Neural cell (in vitro differentiated cells): ENCODE results near the gene CSNK1G3. TPM values are rescaled to one million over a fixed set of nuclear protein-coding genes. Genes with fewer than 3 reads are reported as not detected.

Source experiments
- H2AFZ ChIP-seq: fragments of 200-600, 300-800 bp; sonication (generic), shearing (Covaris generic); 2 replicates; pipeline ENCODE4 v1.6.0; 2014; ENCODE audit warnings: low read depth, mild to moderate bottlenecking, antibody characterized with exemption, low read length, moderate library complexity
- H3F3A ChIP-seq: fragments of 200-600 bp; shearing (Covaris generic); 2 replicates; pipeline ENCODE4 v1.6.1; 2016; ENCODE audit warnings: mild to moderate bottlenecking, moderate library complexity, mixed read lengths, antibody characterized with exemption, low read length; ENCODE audit not compliant: insufficient read depth, poor library complexity, severe bottlenecking
- H3K27ac ChIP-seq: fragments of 200-600, 300-800 bp; sonication (generic), shearing (Covaris generic); 2 replicates; pipeline ENCODE4 v1.5.1; 2014; ENCODE audit warnings: mild to moderate bottlenecking, low read length, moderate library complexity
- H3K27me3 ChIP-seq: fragments of 300-800, 200-600 bp; sonication (generic), shearing (Covaris generic); 2 replicates; pipeline ENCODE4 v1.6.0; 2014; ENCODE audit warnings: mild to moderate bottlenecking, low read depth, low read length, moderate library complexity; ENCODE audit not compliant: insufficient read depth
- H3K36me3 ChIP-seq: fragments of 300-800, 200-600 bp; sonication (generic), shearing (Covaris generic); 2 replicates; pipeline ENCODE4 v1.5.1; 2014; ENCODE audit warnings: mild to moderate bottlenecking, antibody characterized with exemption, low read length, moderate library complexity; ENCODE audit not compliant: insufficient read depth
- H3K4me2 ChIP-seq: fragments of 300-800, 200-600 bp; sonication (generic), shearing (Covaris generic); 2 replicates; pipeline ENCODE4 v1.6.0; 2014; ENCODE audit warnings: mild to moderate bottlenecking, low read length
- H3K4me3 ChIP-seq: fragments of 300-800, 200-600 bp; sonication (generic), shearing (Covaris generic); 2 replicates; pipeline ENCODE4 v1.5.1; 2014; ENCODE audit warnings: mild to moderate bottlenecking, low read length, moderate library complexity
- H3K79me2 ChIP-seq: fragments of 200-600 bp; shearing (Covaris generic); replicated peaks from 2 replicates; pipeline ENCODE4 v1.6.0; 2014; ENCODE audit warnings: mild to moderate bottlenecking, low read length, moderate library complexity; ENCODE audit not compliant: insufficient read depth
- H3K9ac ChIP-seq: fragments of 300-800, 200-600 bp; sonication (generic), shearing (Covaris generic); 2 replicates; pipeline ENCODE4 v1.6.1; 2016; ENCODE audit warnings: mild to moderate bottlenecking, low read length, mixed read lengths
- H3K9me2 ChIP-seq: fragments of 200-600 bp; shearing (Covaris generic); 2 replicates; pipeline ENCODE4 v1.6.1; 2016; ENCODE audit warnings: mild to moderate bottlenecking, low read length, mixed read lengths; ENCODE audit not compliant: insufficient read depth
- H3K9me3 ChIP-seq: fragments of 200-600, 300-800 bp; sonication (generic), shearing (Covaris generic); 2 replicates; pipeline ENCODE4 v1.6.1; 2016; ENCODE audit warnings: mild to moderate bottlenecking, mixed run types, low read length, moderate library complexity, mixed read lengths
- H4K20me1 ChIP-seq: fragments of 200-600 bp; shearing (Covaris generic); 2 replicates; pipeline ENCODE4 v1.6.1; 2016; ENCODE audit warnings: mild to moderate bottlenecking, mixed run types; ENCODE audit not compliant: insufficient read depth
- CTCF ChIP-seq: fragments of 450-650 bp; IDR thresholded peaks from 2 replicates; pipeline ENCODE4 v1.5.1; 2014; ENCODE audit warnings: antibody characterized with exemption, mild to moderate bottlenecking, moderate library complexity; ENCODE audit not compliant: poor library complexity, severe bottlenecking
- EP300 ChIP-seq: fragments of 450-650 bp; conservative IDR thresholded peaks from 2 replicates; pipeline ENCODE4 v1.6.1; 2014; ENCODE audit warnings: antibody characterized with exemption, mild to moderate bottlenecking, moderate library complexity; ENCODE audit not compliant: poor library complexity, severe bottlenecking
- EZH2 ChIP-seq: fragments of 200-600, 300-800 bp; shearing (Covaris generic), sonication (generic); IDR thresholded peaks from 2 replicates; pipeline ENCODE4 v1.6.1; 2014; ENCODE audit warnings: antibody characterized with exemption, low read length, borderline replicate concordance, mild to moderate bottlenecking; ENCODE audit not compliant: insufficient read depth, poor library complexity, severe bottlenecking
- MXI1 ChIP-seq: fragments of 450-650 bp; conservative IDR thresholded peaks from 2 replicates; pipeline ENCODE4 v1.6.1; 2014; ENCODE audit warnings: antibody characterized with exemption, mild to moderate bottlenecking; ENCODE audit not compliant: poor library complexity, severe bottlenecking
- POLR2AphosphoS5 ChIP-seq: IDR thresholded peaks from 2 replicates; pipeline ENCODE4 v1.6.1; 2012
- RAD21 ChIP-seq: fragments of 450-650 bp; conservative IDR thresholded peaks from 2 replicates; pipeline ENCODE4 v1.6.1; 2014; ENCODE audit warnings: antibody characterized with exemption, mild to moderate bottlenecking, moderate library complexity
- REST ChIP-seq: IDR thresholded peaks from 2 replicates; pipeline ENCODE4 v1.6.1; 2012; ENCODE audit warnings: borderline replicate concordance
- SMC3 ChIP-seq: fragments of 450-650 bp; conservative IDR thresholded peaks from 2 replicates; pipeline ENCODE4 v1.6.1; 2014; ENCODE audit warnings: antibody characterized with exemption, mild to moderate bottlenecking, moderate library complexity; ENCODE audit not compliant: poor library complexity
- TAF1 ChIP-seq: IDR thresholded peaks from 2 replicates; pipeline ENCODE4 v1.6.1; 2012; ENCODE audit warnings: low read depth
- polyA plus RNA-seq: library from polyadenylated mRNA; depleted of rRNA; stranded (reverse); fragments of >200 nt; gene quantifications from 2 replicates; pipeline ENCODE4 v1.2.3, GENCODE V29; 2014

CSNK1G3 gene
- polyA plus RNA-seq, 1 donor from 2014 or later = 29.1 TPM

GRCh38 chr5:123594434-123594833 lies 82.5 kb downstream of the CSNK1G3 start:
- H3F3A ChIP-seq = no peaks in the 10 kb centered on the region
- TF ChIP-seq REST = no peak
- TF ChIP-seq RAD21 = no peak
- no peak for TF ChIP-seq MXI1
- no peak for TF ChIP-seq EP300
- TF ChIP-seq EZH2 = no peak
- TF ChIP-seq CTCF = no peak
- no peak for TF ChIP-seq POLR2AphosphoS5
- no peak for TF ChIP-seq SMC3
- no peak for TF ChIP-seq TAF1
- no peak overlapping the region for H3K4me3 ChIP-seq
- no peak overlapping the region for H3K4me2 ChIP-seq
- H3K9me3 ChIP-seq = no peaks in the 10 kb centered on the region
- H3K36me3 ChIP-seq = peaks cover 9% of the 10 kb centered on the region
- H3K27ac ChIP-seq = no peak overlapping the region
- no peaks in the 10 kb centered on the region for H3K79me2 ChIP-seq
- H3K27me3 ChIP-seq = no peaks in the 10 kb centered on the region
- no peak overlapping the region for H2AFZ ChIP-seq
- H3K9me2 ChIP-seq = no peaks in the 10 kb centered on the region
- no peak overlapping the region for H3K9ac ChIP-seq
- H4K20me1 ChIP-seq = no peaks in the 10 kb centered on the region

GRCh38 chr5:123597018-123597417 lies 85.0 kb downstream of the CSNK1G3 start:
- Histone ChIP-seq H3K4me2 (no peak overlapping the region), H3F3A (no peaks in the 10 kb centered on the region), H3K4me3 (no peak overlapping the region), H4K20me1 (no peaks in the 10 kb centered on the region), H3K36me3 (no peaks in the 10 kb centered on the region), H3K79me2 (no peaks in the 10 kb centered on the region), H3K27me3 (no peaks in the 10 kb centered on the region), H3K9me3 (no peaks in the 10 kb centered on the region), H3K9me2 (no peaks in the 10 kb centered on the region), H3K27ac (no peak overlapping the region), H2AFZ (no peak overlapping the region), H3K9ac (no peak overlapping the region)
- TF ChIP-seq POLR2AphosphoS5 = no peak

GRCh38 chr5:123598028-123598689 lies 86.2 kb downstream of the CSNK1G3 start:
- H3K27me3 ChIP-seq = no peaks in the 10 kb centered on the region
- no peaks in the 10 kb centered on the region for H3K79me2 ChIP-seq
- H3K4me3 ChIP-seq = no peak overlapping the region
- H3K27ac ChIP-seq = no peak overlapping the region
- TF ChIP-seq REST = no peak
- no peak for TF ChIP-seq POLR2AphosphoS5
- TF ChIP-seq EP300 = no peak
- no peak for TF ChIP-seq CTCF
- no peak for TF ChIP-seq RAD21
- TF ChIP-seq EZH2 = no peak
- TF ChIP-seq MXI1 = no peak
- TF ChIP-seq SMC3 = no peak
- TF ChIP-seq TAF1 = no peak
- no peaks in the 10 kb centered on the region for H3K9me3 ChIP-seq
- no peaks in the 10 kb centered on the region for H3K36me3 ChIP-seq
- H4K20me1 ChIP-seq = no peaks in the 10 kb centered on the region
- no peaks in the 10 kb centered on the region for H3F3A ChIP-seq
- no peaks in the 10 kb centered on the region for H3K9me2 ChIP-seq
- no peak overlapping the region for H3K4me2 ChIP-seq
- no peak overlapping the region for H3K9ac ChIP-seq
- H2AFZ ChIP-seq = no peak overlapping the region
